GM19025 (cell line): ENCODE measurements around the gene TMEM186.
"Not testable (repeated sequence)": the region's sequence is repeated elsewhere in the genome, so short reads cannot be mapped to it uniquely, and the experiment has no call there.

Source experiments
- ATAC-seq: cut with Tn5 transposase; IDR thresholded peaks from one replicate; pipeline ENCODE4 v1.9.1; 2021; ENCODE audit warnings: mild to moderate bottlenecking, low read depth, moderate library complexity; ENCODE audit not compliant: unreplicated experiment

The TMEM186 gene

DNA sequence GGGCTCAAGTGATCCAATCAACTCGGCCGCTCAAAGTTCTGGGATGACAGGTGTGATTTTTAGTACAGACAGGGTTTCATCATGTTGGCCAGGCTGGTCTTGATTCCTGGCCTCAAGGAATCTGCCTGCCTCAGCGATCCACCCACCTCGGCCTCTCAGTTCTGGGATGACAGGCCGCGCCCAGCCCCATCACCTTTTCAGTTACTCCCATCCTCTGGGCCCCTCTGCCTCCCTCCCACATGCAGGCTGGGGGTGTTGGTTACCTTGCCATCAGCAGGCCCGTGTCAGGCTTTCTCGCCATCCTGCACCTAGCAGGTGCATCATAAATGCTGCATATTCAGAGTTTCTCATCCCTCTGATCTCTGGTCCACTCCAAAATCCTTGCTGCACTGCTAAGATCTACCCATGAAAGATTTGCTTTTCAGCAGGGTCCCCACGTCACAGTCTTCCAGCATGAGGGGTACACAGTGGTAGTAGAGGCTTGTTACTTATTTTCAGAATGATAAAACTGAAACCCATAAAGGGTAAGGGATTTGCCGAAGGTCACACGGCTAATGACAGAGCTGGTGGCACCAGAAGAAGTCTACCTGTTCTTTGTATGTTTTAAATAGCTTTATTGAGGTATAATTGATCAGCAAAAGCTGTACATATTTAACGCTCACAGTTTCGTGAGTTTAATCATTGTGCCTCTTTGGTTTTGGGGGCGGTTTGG, 16.8 kb upstream of the TMEM186 start:
- no peak for ATAC-seq

DNA sequence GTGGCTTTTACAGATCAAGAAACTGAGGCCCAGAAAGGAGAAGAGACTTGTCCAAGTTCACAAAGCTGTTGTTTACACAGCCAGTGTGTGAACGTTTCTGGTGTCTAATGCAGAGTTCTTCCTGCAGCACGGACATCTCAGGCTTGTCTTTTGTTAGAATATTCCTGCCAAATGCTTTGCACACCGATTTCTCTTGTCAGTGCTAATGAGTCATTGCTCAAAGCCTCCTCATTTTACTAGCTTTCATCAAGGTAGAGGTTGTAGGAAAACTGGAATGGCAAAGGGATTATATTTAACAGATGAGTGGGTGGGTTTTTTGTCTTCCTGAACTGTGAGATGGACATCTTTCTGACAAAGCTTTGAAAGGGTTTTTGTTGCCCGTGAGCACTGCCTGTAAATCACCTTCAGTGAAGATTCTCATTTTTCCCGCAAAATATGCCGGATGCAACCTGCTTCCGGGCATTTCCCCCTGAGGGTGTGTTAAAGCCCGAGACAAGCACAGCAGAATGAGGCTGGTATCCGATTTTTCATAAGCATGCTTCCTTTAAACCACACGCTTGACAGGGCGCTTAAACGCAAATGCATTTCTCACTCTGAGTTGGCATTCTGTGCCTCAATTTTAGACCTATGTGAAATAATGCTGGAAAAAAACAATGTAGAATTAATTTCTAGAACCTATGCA, 14.9 kb upstream of the TMEM186 start:
- no peak for ATAC-seq

DNA sequence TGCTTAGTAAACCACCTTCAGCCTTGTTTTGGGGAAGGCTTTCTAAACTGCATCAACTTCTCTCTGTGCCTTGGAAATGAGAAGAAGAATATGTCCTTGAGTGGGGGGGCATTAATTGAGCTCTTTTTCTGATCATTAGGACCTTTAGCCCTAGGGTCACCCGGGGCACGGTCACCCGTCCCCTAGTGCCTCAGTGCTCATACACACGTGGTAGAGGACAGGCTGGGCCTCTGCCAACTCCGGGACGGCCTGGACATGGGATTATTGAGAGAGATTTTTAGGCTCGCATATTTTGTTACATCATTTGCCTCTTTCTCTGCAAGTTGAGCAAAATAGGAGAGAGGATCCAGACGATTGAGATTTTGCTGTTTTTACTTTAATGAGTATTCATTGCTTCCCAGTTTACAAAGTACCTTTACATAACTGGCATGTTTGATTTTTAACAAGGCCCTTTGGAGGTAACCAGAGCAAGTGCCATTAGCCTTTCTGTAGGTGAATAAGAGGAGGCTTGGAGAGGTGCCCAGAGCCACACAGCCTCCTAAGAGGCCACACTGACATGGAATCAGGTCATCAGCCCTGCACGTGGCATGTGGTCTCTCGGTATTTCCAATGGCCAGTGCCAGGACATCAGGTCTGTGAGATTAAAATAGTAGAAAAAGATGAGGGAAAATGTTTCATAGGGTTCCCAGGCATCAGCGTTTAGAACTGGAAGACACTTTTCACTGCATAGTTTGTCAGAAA, 11.3 kb upstream of the TMEM186 start:
- no peak for ATAC-seq

DNA sequence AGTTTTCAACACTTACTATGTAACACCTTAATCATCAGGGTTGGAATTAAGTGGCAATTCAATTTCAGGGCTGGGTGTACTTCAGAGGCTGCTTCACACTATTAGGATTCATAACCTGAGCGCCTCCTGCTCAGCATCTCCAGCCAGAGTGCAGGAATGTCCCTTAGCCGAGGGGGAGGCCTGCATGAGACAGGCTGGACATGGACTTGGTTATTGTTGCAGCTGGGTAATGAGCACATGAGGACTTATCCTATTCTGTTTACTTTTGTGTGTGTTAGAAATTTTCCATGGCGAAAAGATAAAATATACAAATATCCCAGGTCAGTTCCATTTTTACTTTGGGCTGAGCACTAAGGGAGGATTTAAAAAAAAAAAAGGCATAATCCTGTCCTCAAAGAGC, 10.6 kb upstream of the TMEM186 start:
- ATAC-seq: no peak

DNA sequence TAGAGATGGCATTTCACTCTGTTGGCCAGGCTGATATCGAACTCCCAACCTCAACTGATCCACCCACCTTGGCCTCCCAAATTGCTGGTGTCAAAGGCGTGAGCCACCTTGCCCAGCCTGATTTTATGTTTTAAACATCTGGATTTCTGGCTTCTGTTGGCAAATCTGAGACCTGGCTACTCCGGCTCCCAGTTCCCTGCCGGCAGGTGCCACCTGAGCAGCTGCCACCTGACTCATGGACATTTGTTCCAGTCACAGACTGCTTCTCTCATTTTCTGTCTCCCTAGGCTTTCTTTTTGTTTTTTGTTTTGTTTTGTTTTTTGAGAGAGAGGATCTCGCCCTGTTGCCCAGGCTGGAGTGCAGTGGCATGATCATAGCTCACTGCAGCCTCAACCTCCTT, 9.8 kb upstream of the TMEM186 start:
- no peak for ATAC-seq

DNA sequence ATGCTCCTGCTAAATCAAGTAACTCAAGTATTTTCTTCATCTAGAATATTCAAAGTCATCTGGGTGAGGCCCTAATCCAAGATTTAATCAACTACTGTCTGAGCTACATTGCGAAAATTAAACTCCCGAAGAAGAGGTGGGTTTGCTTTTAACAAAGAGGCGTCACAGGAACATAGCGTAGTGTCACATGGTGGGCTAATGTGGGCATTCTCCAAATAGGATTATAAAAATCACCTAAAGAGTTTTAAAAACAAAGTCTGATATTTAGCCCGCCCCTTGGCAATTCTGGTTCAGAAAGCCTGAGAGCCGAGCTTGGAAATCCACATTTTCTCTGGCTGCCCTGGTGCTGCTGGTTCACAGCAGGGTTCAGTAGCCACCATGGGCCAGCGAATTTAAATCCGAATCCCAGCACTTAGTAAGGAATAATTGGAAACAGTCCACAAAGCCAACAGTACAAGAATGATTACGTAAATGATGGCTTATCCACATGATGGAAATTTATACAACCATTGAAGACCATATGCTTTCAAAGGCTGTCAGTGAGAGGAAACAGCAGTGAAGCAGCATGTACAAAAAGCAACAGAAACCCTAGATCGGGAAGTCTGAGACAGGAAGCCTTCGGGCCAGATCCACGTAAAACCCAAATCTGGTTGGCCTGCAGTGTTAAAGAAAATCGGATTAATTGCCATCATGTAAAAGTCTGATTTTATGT, 9.0 kb upstream of the TMEM186 start:
- ATAC-seq: no peak

DNA sequence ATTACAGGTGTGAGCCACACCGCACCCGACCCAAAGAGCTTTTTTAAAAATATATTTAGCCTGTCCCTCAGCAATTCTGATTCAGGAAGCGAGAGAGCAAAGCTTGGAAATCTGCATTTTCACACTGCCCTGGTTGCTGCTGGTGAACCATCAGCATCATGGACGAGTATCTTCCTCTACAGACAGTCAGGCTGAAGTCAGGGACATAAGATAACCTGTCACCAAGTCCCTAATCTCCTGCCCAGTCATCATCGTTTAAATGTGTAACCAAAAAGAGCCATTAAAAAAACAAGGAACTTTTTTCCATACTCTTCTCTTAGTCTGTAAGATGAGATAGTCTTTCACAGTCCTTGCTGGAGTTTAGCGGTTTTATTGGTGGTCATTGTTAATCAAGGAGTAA, 6.9 kb upstream of the TMEM186 start:
- no peak for ATAC-seq

DNA sequence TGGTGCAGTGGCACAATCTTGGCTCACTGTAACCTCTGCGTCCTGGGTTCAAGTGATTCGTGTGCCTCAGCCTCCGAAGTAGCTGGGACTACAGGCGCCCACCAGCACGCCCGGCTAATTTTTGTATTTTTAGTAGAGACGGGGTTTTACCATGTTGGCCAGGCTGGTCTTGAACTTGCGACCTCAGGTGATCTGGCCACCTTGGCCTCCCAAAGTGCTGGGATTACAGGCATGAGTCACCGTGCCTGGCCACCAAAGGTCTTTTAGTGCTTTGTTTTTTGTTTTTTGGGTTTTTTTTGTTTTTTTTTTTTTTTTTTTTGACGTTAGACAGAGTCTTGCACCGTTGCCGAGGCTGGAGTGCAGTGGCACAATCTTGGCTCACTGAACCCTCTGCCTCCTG, 6.3 kb upstream of the TMEM186 start:
- not testable (repeated sequence) for ATAC-seq

DNA sequence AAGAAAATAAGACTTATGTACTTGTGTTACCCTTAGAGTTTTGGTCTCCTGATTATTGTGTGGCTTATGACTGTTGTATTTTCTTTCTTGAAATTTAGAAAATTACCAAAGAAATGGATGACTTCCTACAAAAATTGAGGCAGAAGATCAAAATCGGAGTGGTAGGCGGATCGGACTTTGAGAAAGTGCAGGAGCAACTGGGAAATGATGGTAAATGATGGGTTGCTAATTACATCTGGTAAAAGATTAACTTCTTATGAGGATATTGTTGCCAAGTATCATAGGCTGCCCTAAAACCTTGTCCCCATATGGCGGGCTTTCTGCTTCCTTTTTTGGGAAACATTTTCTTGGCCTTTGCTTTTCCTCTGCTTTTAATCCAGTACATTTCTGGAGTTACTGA, 4.3 kb upstream of the TMEM186 start:
- no peak for ATAC-seq

DNA sequence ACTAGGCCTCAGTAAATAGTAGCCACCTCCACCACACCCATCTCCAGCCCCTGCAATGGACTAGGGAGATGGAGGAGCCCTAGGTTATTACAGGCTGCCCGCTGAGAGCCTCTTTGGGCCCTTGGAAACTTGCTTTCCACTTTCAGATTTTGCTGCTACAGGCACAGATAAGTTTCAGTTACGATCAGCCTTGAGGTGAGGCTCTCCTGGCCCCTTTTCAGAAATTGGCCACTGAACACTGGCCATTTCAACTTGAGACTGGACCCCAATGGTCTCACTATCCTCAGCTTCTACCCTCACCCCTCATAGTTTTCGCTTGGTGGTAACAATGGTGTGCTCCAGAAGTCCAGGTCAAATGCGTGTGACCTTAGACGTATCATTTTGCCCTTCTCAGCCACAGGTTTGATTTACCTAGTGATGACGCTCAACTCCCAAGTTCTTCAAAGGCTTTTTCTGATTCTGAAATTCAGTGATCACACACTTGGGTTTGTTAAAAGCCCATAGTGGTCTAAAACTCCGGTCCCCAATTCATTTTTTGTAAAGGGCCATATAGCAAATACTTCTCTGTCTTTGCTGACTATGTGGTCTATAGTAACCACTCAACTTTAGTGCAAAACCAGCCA, 1.2 kb upstream of the TMEM186 start:
- ATAC-seq: no peak

DNA sequence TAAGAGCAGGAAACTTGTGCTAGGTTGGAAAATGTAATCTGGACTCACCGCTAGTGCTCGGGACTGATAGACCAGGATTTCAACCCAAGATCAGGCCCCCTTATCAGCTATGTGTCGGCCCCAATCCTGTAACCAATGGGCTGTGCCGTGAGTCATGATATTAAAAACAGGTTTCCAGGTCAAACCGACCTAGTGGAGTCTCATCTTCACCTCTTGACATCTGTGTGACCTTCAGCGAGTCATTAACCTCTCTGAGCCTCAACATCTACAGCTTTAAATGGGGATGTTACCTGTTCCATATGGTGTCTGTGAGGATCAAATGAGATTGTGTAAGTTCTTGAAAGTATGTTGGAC, 712 bp upstream of the TMEM186 start:
- ATAC-seq: no peak

DNA sequence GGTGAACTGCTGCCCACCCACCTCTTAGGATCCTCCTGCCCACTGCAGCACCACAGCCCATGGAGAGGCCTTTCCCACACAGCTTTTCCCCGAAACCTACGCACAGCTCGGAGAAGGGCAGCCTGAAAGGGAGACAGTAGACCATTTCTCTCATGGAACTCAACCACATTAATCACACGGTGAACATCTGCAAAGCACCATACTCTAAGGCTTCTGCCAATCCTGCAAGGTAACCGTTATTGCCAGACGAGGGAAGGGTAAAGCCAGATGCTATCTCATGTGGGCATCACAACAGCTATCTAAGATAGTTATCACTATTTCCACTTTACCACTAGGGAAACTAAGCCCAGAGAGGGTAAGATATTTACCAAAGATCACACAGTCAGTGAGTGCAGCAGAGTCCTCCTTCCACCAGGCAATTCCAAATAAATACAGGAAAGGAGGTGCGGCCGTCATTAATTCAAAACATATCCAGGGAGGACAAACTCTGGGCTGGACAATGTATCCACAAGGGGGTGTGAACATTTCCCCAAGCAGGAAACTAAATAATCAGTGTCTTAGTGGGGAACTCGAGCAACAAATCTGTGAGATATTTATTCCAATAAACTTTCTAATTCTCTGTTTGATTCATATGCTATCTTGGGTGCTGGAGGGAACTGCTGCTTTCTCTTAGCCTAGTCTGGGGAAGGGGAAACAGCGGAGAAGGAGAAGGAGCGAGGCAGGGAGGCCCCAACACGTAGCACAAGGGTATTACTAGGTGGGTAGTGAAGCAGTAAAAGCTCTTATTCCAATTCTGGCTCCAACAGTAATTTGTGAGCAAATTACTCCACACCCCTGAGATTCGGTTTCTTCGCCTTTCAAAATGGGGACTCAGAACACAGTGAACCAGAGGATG, 723 bp downstream of the TMEM186 start:
- ATAC-seq: no peak

DNA sequence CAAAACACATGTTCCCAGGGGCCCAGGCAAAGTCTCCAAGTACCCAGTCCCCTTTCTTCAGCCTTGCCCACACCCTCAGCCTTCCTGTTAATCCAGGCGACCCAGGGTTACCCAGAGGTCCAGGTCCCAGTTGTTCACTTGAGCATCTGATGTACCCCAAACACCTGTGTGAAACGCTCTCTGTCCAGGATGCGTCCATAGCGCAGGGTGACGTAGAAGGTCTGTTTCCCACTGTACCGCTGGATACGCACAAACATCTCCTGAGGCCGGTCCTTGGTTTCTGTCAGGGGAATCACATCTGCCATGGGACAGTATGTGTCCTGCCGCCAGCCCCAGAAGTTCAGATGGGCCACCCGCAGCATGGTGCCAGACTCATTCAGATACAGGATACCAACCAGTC, 1.6 kb downstream of the TMEM186 start:
- ATAC-seq: no peak

DNA sequence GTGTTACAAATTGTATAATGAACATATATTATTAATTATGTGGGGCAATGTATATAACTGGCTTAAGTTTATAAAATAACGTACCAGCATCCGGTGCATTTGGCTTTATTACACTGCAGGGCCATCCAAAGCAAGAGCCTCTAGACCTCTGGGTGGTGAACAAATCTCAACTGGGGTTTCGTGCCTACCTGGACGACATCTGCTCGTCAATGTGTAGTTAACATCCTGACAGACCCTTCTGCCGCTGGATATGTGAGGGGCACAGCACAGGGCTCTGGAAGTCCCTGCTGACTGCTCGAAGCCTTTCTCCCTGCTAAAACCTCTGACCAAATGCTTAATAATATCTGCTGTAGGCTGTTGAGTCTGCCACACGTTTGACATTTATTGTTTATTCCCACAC, 2.3 kb downstream of the TMEM186 start:
- no peak for ATAC-seq

DNA sequence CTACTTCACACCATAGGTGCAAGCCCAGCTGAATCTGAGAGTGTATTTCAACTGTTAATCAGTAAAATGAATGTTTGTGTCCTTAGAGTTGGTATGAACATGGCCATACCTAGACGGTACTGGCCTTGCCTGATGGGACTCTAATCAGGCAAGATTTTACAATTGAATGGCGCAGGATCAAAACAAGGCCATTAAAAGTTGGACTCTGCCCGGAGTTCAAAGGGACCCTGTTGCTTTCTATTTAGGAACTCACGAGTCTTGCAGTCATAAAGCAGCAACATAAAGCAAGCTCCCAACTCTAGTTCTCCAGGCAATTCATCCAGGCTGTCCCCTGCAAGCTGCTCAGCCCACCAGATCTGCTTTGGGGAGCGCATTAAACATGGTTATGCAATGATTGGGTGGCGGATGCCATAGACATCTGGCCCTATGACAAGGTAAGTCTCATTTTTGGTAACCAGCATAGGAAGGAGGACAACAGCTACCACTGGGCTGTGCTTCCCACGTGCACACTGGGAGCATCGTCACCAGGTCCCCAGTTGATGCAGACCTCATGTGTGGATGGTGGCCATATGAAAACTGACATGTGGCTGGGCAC, 8.8 kb downstream of the TMEM186 start:
- no peak for ATAC-seq

DNA sequence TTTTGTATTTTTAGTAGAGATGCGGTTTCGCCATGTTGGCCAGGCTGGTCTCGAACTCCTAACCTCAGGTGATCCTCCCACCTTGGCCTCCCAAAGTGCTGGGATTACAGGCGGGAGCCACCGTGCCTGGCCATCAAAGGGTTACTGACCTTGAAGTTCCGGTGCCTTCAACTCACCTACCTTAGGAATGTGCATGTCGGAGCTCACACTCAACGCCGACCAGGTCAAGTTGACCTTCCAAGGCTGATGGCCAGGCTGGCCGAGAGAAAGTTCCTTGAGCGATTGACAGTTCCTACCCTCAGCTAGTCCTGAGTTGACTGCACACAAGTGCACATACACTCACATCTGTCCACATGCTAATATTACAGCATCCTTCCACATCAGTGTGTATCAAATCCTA, 11.1 kb downstream of the TMEM186 start:
- not testable (repeated sequence) for ATAC-seq

DNA sequence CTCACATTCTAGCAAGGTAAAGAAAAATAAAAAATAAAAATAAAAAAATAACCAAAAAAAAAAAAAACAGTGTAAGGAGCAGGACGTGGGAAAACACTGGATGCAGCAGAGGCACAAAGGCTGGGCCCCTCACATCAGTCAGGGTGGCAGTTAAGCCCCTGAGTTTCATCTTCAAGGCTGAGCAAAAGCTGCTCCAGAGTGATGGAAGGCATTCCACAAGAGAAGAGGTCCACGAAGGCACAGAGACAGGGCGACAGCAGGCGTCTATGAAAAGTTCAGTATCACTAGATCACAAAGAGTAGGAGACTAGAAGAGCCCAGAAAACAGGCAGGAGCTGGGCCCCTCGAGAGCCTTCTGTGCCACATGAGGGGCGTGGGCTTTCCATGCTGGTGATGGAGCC, 12.0 kb downstream of the TMEM186 start:
- no peak for ATAC-seq

DNA sequence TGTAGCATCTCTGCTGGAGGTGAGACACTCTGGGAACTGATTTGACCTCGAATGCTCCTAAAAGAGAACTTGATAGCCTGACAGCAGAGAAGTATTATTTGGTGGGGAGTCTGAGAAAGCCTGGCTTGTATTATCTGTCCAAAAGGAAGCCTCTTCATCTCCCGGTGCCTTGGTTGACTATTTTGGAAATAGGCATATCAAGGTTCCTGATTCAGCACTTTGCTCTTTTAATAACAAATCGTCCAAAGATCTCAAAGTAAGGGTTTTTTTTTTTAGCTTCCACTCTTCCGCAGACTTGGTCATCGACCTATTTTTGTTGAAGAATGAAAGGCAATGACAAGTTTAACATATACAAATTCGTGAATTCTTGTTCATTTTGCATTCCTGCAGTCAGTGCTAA, 14.8 kb downstream of the TMEM186 start:
- no peak for ATAC-seq

DNA sequence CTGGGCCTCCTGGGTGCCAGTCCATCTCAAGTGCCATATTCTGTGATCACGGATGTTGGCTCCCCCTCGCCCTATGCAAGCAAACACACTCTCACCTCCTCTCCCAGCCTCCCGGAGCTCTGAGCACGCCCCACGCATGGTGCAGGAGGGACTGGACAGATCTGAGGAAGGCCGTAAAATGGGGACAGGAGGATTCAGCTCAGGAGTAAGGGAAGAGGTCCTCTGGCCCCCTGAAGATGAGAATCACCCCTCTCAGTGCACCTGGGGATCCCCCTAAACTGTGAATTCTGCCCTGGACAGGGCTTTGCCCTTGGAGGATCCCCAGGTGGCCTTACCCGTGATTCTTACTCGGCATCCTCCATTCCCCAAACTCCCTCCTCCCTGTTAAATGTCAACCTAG, 15.6 kb downstream of the TMEM186 start:
- ATAC-seq: no peak
